IMR-90 (cell line): ENCODE measurements around the gene SSR1. TPM values are rescaled to one million over a fixed set of nuclear protein-coding genes. Genes with fewer than 3 reads are reported as not detected.
"Not testable (repeated sequence)": the region's sequence is repeated elsewhere in the genome, so short reads cannot be mapped to it uniquely, and the experiment has no call there.

ENCODE experiments used
- ATAC-seq: fragments of 200-7000 bp; cut with Tn5 transposase; 2 replicates; pipeline ENCODE4 v1.9.1; 2020; ENCODE audit warnings: low read depth, mild to moderate bottlenecking, moderate library complexity
- BruUV-seq: library from RNA; stranded (reverse); fragments of 400-500 nt; replicated peaks from 2 replicates; lab custom pipeline; 2021; lab: Mats Ljungman, UMichigan
- CTCF ChIA-PET: fragments of 300-600 bp; formaldehyde crosslinking; extraction: SDS; loops from one replicate; lab custom pipeline; 2021; ENCODE audit warnings: antibody characterized with exemption; lab: Yijun Ruan, JAX
- POLR2A ChIA-PET: fragments of 300-600 bp; sonication (Branson Sonifier 250); formaldehyde crosslinking; loops from one replicate; lab custom pipeline; 2022; ENCODE audit warnings: antibody characterized with exemption; ENCODE audit not compliant: unreplicated experiment; lab: Charles Lee
- DNase-seq: peaks from one replicate; pipeline ENCODE4 v3.0.0; 2013
- H2AFZ ChIP-seq: replicated peaks from 2 replicates; pipeline ENCODE3; 2013; ENCODE audit warnings: low read length, mild to moderate bottlenecking; ENCODE audit not compliant: poor library complexity
- H2AK5ac ChIP-seq: 2 replicates; pipeline ENCODE4 v1.6.1; 2013; ENCODE audit warnings: low read depth, low read length, inconsistent platforms
- H2AK9ac ChIP-seq: replicated peaks from 2 replicates; pipeline ENCODE3; 2013; ENCODE audit warnings: mild to moderate bottlenecking, low read depth, low read length, moderate library complexity; ENCODE audit not compliant: poor library complexity
- H2BK120ac ChIP-seq: 2 replicates; pipeline ENCODE4 v1.6.1; 2013; ENCODE audit warnings: low read depth, low read length, inconsistent platforms
- H2BK15ac ChIP-seq: 3 replicates; pipeline ENCODE4 v1.6.1; 2013; ENCODE audit warnings: low read depth, low read length, inconsistent platforms
- H2BK20ac ChIP-seq: 2 replicates; pipeline ENCODE4 v1.6.1; 2013; ENCODE audit warnings: low read depth, mild to moderate bottlenecking, inconsistent platforms, low read length, moderate library complexity
- H2BK5ac ChIP-seq: 2 replicates; pipeline ENCODE4 v1.6.1; 2013; ENCODE audit warnings: mild to moderate bottlenecking, low read depth, low read length, inconsistent platforms; ENCODE audit not compliant: poor library complexity, severe bottlenecking
- H3K14ac ChIP-seq: replicated peaks from 2 replicates; pipeline ENCODE4 v1.6.1; 2013; ENCODE audit warnings: low read depth, low read length, inconsistent platforms
- H3K18ac ChIP-seq: 2 replicates; pipeline ENCODE4 v1.6.1; 2013; ENCODE audit warnings: low read depth, low read length, control low read depth
- H3K23ac ChIP-seq: 2 replicates; pipeline ENCODE4 v1.6.1; 2013; ENCODE audit warnings: low read depth, low read length, inconsistent platforms
- H3K27ac ChIP-seq: 2 replicates; pipeline ENCODE4 v1.5.1; 2013; ENCODE audit warnings: mild to moderate bottlenecking, control low read depth, low read length; ENCODE audit not compliant: insufficient read depth
- H3K27me3 ChIP-seq: 2 replicates; pipeline ENCODE4 v1.6.1; 2013; ENCODE audit warnings: low read length; ENCODE audit not compliant: control insufficient read depth, insufficient read depth
- H3K36me3 ChIP-seq: 2 replicates; pipeline ENCODE4 v1.6.1; 2013; ENCODE audit warnings: low read length, mixed read lengths; ENCODE audit not compliant: control insufficient read depth, insufficient read depth
- H3K4ac ChIP-seq: 2 replicates; pipeline ENCODE4 v1.6.1; 2013; ENCODE audit warnings: low read depth, low read length, inconsistent platforms
- H3K4me1 ChIP-seq: 2 replicates; pipeline ENCODE4 v1.6.1; 2013; ENCODE audit warnings: low read length, mixed read lengths; ENCODE audit not compliant: control insufficient read depth, insufficient read depth
- H3K4me2 ChIP-seq: 2 replicates; pipeline ENCODE4 v1.6.1; 2013; ENCODE audit warnings: low read depth, mild to moderate bottlenecking, control low read depth, low read length, moderate library complexity
- H3K4me3 ChIP-seq: 2 replicates; pipeline ENCODE4 v1.5.1; 2013; ENCODE audit warnings: low read depth, mild to moderate bottlenecking, control low read depth, low read length, moderate library complexity; ENCODE audit not compliant: insufficient read depth
- H3K56ac ChIP-seq: 2 replicates; pipeline ENCODE4 v1.6.1; 2013; ENCODE audit warnings: low read length, inconsistent platforms; ENCODE audit not compliant: insufficient read depth; ENCODE audit errors: extremely low read depth
- H3K79me1 ChIP-seq, 2 experiments: 2 replicates each; pipeline ENCODE4 v1.6.1; 2013; ENCODE audit warnings: low read length in 2 of 2, inconsistent platforms in 1 of 2, low read depth in 1 of 2
- H3K9ac ChIP-seq: 2 replicates; pipeline ENCODE4 v1.6.1; 2013; ENCODE audit warnings: low read depth, low read length, control low read depth
- H3K9me1 ChIP-seq: 2 replicates; pipeline ENCODE4 v1.6.1; 2013; ENCODE audit warnings: low read length, inconsistent platforms; ENCODE audit not compliant: insufficient read depth
- H3K9me3 ChIP-seq: 2 replicates; pipeline ENCODE4 v1.6.1; 2013; ENCODE audit warnings: low read length; ENCODE audit not compliant: control insufficient read depth, insufficient read depth
- H4K20me1 ChIP-seq: 2 replicates; pipeline ENCODE4 v1.6.1; 2013; ENCODE audit warnings: low read length, inconsistent platforms; ENCODE audit not compliant: insufficient read depth
- H4K5ac ChIP-seq: 2 replicates; pipeline ENCODE4 v1.6.1; 2013; ENCODE audit warnings: mild to moderate bottlenecking, low read depth, low read length, control low read depth
- H4K8ac ChIP-seq, 2 experiments: 2 replicates each; pipeline ENCODE4 v1.6.1; 2013; ENCODE audit warnings: low read depth in 2 of 2, low read length in 2 of 2, control low read depth in 1 of 2, inconsistent platforms in 1 of 2
- H4K91ac ChIP-seq: 2 replicates; pipeline ENCODE4 v1.6.1; 2013; ENCODE audit warnings: low read depth, low read length, inconsistent platforms; ENCODE audit not compliant: insufficient read depth
- CEBPB ChIP-seq: IDR thresholded peaks from 2 replicates; pipeline ENCODE4 v1.6.1; 2012; ENCODE audit warnings: low read depth, low read length, improper control_type of control experiment
- CHD1 ChIP-seq: IDR thresholded peaks from 2 replicates; pipeline ENCODE4 v1.6.1; 2012; ENCODE audit warnings: low read depth, low read length, improper control_type of control experiment
- ELK1 ChIP-seq: fragments of 150-350 bp; IDR thresholded peaks from 2 replicates; pipeline ENCODE4 v1.6.1; 2016; ENCODE audit warnings: low read depth, mild to moderate bottlenecking, low read length, moderate library complexity, borderline replicate concordance
- FOS ChIP-seq: fragments of 150-350 bp; IDR thresholded peaks from 2 replicates; pipeline ENCODE4 v1.6.1; 2016; ENCODE audit warnings: low read depth, low read length
- MAFK ChIP-seq: IDR thresholded peaks from 2 replicates; pipeline ENCODE4 v1.6.1; 2012; ENCODE audit warnings: low read depth, low read length, improper control_type of control experiment
- MAZ ChIP-seq: IDR thresholded peaks from 2 replicates; pipeline ENCODE4 v1.6.1; 2012; ENCODE audit warnings: low read depth, mild to moderate bottlenecking, low read length, improper control_type of control experiment, moderate library complexity, borderline replicate concordance
- MXI1 ChIP-seq: IDR thresholded peaks from 2 replicates; pipeline ENCODE4 v1.6.1; 2012; ENCODE audit warnings: low read depth, mild to moderate bottlenecking, low read length, moderate library complexity, borderline replicate concordance
- NFE2L2 ChIP-seq: fragments of 150-350 bp; IDR thresholded peaks from 2 replicates; pipeline ENCODE4 v1.6.1; 2016; ENCODE audit warnings: low read depth, mild to moderate bottlenecking, low read length
- USF2 ChIP-seq: fragments of 150-350 bp; IDR thresholded peaks from 2 replicates; pipeline ENCODE4 v1.6.1; 2017; ENCODE audit warnings: mild to moderate bottlenecking, antibody characterized with exemption, low read length, low read depth
- WGBS, 2 experiments: methylation state at CpG; one replicate each; pipeline versions ENCODE4 v1.1.5 to v1.1.7; 2013; ENCODE audit warnings: missing lambda C conversion rate in 2 of 2; ENCODE audit not compliant: insufficient read length in 1 of 2; ENCODE audit errors: extremely low coverage in 2 of 2; 5-methylcytosine and 5-hydroxymethylcytosine counted together
- dilution Hi-C: fragments of 300-500 bp; cut with HindIII; formaldehyde crosslinking; loops from one replicate; pipeline ENCODE4 v1.14.3; 2018; ENCODE audit warnings: low sequenced_read_pairs; ENCODE audit not compliant: unreplicated experiment
- in situ Hi-C: fragments of 300-500 bp; cut with MboI; formaldehyde crosslinking; loops from 3 replicates; pipeline ENCODE4 v1.14.3; 2019; ENCODE audit warnings: low sequenced_read_pairs, inconsistent platforms, mixed read lengths
- intact Hi-C: fragments of 100-400 bp; cut with micrococcal nuclease; formaldehyde crosslinking; loops from 2 replicates; pipeline ENCODE4 v1.10.0; 2022
- polyA plus RNA-seq, 3 experiments: library from polyadenylated mRNA; depleted of rRNA; stranded (reverse); fragments of >200 nt; gene quantifications; 2 replicates each; pipeline ENCODE4 v1.2.3, GENCODE V29; 2012; ENCODE audit warnings: low replicate concordance in 1 of 3
- total RNA-seq: library from RNA; depleted of rRNA; stranded (reverse); fragments of >200 nt; gene quantifications from 2 replicates; pipeline ENCODE4 v1.2.3, GENCODE V29; 2012

Gene SSR1
- total and polyA plus RNA-seq, 2 of the 4 experiments (the other 2 are of a cell fraction): 110 to 120 TPM

- Histone ChIP-seq H2BK15ac (no peak overlapping the region), H4K91ac (no peak overlapping the region), H3K23ac (no peak overlapping the region), H4K8ac (no peak overlapping the region), H3K9me3 (no peaks in the 10 kb centered on the region), H2BK120ac (no peak overlapping the region), H3K9me1 (no peaks in the 10 kb centered on the region), H3K4me1 (no peaks in the 10 kb centered on the region), H3K4me3 (no peak overlapping the region), H3K36me3 (no peaks in the 10 kb centered on the region), H3K4me2 (no peak overlapping the region), H2AK9ac (no peak overlapping the region), H3K18ac (no peak overlapping the region), H3K4ac (no peak overlapping the region), H3K27me3 (no peaks in the 10 kb centered on the region), H3K79me1 (no peaks in the 10 kb centered on the region), H2AFZ (no peak overlapping the region), H3K14ac (no peak overlapping the region), H4K20me1 (no peaks in the 10 kb centered on the region), H2BK20ac (no peak overlapping the region), H3K56ac (no peak overlapping the region), H3K27ac (no peak overlapping the region), H2BK5ac (no peak overlapping the region), H4K5ac (no peak overlapping the region), H3K9ac (no peak overlapping the region), H2AK5ac (no peak overlapping the region)
- dilution Hi-C loops (no loop called here), in situ Hi-C loops (no loop called here), intact Hi-C loops (no loop called here)
- ChIA-PET CTCF (no interaction called here), POLR2A (no interaction called here)
- no TSS peak for BruUV-seq
- DNase-seq (no peak), ATAC-seq (no peak)
- TF ChIP-seq USF2 (no peak), ELK1 (no peak), MAFK (no peak), MXI1 (no peak), CHD1 (no peak), CEBPB (no peak), FOS (no peak), MAZ (no peak), NFE2L2 (no peak)
Observed at GRCh38 chr6:7323074-7323473, 10.1 kb upstream of the SSR1 start.

- H3K9me3 ChIP-seq, H3K4me2 ChIP-seq, H2AK9ac ChIP-seq, H2BK20ac ChIP-seq, ATAC-seq, H3K4me3 ChIP-seq, H4K5ac ChIP-seq, H4K91ac ChIP-seq, H3K27ac ChIP-seq, in situ Hi-C loops, DNase-seq, H3K79me1 ChIP-seq, H3K56ac ChIP-seq, H3K18ac ChIP-seq, H4K8ac ChIP-seq, POLR2A ChIA-PET, H2AK5ac ChIP-seq, H3K27me3 ChIP-seq, H2BK5ac ChIP-seq, H3K9ac ChIP-seq, H3K4ac ChIP-seq, H2BK120ac ChIP-seq, H3K4me1 ChIP-seq, dilution Hi-C loops, intact Hi-C loops, CTCF ChIA-PET, H3K14ac ChIP-seq, H2AFZ ChIP-seq, H3K9me1 ChIP-seq, H3K23ac ChIP-seq, H4K20me1 ChIP-seq, H3K36me3 ChIP-seq, BruUV-seq, H2BK15ac ChIP-seq: not testable (repeated sequence)
- 80% methylated on average over 1 of the region's 6 CpGs; no CpG with 5 or more reads in 1 of the 2 experiments for WGBS, 2 experiments
Observed at GRCh38 chr6:7321866-7322265, 8.9 kb upstream of the SSR1 start.
